GM21825 (cell line): ENCODE measurements around the gene CKAP2.
"Not testable (repeated sequence)": the region's sequence is repeated elsewhere in the genome, so short reads cannot be mapped to it uniquely, and the experiment has no call there.

Experiments
- ATAC-seq: cut with Tn5 transposase; IDR thresholded peaks from one replicate; pipeline ENCODE4 v1.9.1; 2021; ENCODE audit warnings: mild to moderate bottlenecking, moderate library complexity; ENCODE audit not compliant: unreplicated experiment

The CKAP2 gene

DNA sequence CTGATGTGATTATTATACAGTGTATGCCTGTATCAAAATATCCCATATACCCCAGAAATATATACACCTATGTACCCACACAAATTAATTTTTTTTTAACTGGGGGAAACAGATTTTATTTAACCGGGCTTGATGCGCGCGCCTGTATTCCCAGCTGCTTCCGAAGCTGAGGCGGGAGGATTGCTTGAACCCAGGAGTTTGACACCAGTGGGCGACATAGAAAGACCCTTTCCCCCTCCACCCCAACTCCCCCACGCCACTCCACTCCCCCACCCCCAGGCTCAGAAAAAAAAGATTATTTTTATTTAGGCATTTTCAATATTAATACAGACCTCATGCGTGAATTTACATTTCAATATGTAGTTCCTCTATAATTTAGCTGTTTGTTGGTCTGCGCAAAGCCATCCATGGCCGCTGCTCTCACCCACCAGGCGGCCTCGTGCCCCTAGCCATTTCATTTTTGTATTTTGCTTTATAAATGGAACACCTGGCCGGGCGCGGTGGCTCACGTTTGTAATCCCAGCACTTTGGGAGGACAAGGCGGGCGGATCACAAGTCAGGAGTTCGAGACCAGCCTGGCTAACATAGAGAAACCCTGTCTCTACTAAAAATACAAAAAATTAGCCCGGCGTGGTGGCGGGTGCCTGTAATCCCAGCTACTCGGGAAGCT, 4.0 kb upstream of the CKAP2 start:
- ATAC-seq: no peak

DNA sequence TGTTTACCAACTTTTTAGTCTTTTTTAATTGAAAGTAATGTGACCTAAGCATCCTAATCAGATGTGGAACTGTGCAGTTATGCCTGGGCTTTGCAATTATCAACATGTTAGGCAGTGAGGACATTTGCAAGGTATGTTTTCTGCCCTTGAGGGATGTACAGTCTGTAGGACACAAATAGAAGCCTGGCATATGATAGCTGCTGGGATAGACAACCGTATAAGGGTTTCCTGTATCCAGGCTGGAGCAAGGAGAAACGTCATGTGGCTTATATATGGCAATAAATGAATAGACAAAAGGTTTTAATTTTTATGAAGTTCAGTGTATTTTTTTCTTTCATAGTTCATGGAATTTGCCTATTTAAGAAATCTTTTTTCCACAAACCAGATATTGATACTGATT, 2.8 kb upstream of the CKAP2 start:
- ATAC-seq: no peak

DNA sequence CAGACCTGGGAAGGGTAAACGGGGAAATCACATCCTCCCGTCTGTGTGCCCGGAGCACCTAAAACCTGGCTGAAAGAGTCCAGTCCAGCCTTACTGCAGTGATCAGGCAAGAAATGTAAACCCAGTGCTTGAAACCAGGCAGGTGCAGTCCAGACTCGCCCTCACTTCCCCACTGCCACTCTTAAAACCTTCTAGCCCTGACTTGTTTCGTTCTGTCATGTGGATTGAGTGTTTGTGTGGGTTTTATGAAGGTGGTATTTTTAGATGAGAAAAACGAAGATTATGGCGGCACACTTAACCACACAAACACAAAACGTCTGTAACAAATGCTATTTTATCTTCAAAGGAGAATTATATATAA, 839 bp upstream of the CKAP2 start:
- ATAC-seq: no peak

DNA sequence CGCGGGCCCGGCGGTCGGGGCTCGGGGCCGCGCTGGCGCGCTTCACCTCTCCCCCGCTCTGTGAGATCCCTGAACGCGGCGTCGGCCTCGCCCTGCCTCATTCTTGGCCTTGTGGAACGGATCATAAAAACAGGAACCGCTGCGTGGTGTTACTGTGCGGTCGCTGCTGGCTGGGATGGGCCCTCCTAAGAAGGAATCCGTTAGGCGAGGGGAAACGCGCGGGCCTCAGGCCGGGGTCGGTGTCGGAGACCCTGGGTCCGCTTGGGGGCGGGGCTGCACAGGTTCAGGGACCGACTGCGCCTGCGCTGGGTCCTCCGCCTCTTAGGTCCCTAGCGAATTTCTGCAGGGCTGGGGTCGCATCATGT, 381 bp downstream of the CKAP2 start:
- peak; percentile 35 for ATAC-seq

DNA sequence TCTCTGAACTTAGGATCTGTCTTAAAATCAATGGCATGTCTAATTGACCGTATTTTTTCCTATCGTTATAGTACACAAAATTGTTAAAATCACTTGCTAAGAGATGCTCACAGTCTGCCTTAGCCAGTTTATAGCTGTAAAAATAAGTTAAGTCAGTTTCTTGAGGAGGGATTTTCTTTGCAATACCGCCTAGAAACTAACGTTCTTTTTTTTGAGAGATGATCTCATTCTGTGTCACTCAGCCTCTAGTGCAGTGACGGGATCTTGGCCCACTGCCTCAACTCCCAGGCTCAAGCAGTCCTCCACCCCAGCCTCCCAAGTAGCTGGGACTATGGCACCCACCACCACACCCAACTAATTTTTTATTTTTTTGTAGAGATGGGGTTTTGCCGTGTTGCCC, 4.4 kb downstream of the CKAP2 start:
- ATAC-seq: no peak

DNA sequence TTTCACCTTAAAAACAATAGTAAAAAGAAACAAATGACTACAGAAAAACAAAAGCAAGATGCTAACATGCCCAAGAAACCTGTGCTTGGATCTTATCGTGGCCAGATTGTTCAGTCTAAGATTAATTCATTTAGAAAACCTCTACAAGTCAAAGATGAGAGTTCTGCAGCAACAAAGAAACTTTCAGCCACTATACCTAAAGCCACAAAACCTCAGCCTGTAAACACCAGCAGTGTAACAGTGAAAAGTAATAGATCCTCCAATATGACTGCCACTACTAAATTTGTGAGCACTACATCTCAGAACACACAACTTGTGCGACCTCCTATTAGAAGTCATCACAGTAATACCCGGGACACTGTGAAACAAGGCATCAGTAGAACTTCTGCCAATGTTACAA, 6.0 kb downstream of the CKAP2 start:
- ATAC-seq: no peak

DNA sequence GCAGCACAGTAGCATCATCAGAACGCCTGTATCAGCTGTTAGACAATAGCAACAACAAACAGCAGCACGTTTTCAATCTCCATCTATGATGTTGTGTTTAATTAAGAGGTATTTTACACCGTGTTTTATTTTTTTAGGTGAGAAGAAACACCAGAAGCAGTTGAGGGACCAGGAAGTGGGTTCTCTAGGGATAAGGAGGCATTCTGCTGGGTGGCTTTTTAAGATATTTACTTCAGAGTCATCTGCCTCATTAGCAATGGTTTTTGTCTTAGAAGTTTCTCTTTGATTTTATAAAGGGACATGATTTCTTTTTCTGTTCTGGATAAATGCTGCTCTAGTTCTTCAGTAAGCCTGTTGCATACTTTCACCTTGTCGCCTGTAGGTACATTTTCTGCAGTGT, 8.2 kb downstream of the CKAP2 start:
- ATAC-seq: no peak

DNA sequence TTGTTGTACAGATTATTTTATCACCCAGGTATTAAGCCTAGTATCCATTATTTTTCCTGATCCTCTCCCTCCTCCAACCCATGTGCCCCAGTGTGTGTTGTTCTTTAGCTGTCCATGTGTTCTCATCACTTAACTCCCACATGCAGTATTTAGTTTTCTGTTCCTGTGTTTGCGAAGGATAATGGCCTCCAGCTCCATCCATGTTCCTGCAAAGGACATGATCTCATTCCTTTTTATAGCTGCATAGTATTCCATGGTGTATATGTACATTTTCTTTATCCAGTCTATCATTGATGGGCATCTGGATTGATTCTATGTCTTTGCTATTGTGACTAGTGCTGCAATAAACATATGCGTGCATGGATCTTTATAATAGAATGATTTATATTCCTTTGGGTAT, 13.2 kb downstream of the CKAP2 start:
- not testable (repeated sequence) for ATAC-seq

DNA sequence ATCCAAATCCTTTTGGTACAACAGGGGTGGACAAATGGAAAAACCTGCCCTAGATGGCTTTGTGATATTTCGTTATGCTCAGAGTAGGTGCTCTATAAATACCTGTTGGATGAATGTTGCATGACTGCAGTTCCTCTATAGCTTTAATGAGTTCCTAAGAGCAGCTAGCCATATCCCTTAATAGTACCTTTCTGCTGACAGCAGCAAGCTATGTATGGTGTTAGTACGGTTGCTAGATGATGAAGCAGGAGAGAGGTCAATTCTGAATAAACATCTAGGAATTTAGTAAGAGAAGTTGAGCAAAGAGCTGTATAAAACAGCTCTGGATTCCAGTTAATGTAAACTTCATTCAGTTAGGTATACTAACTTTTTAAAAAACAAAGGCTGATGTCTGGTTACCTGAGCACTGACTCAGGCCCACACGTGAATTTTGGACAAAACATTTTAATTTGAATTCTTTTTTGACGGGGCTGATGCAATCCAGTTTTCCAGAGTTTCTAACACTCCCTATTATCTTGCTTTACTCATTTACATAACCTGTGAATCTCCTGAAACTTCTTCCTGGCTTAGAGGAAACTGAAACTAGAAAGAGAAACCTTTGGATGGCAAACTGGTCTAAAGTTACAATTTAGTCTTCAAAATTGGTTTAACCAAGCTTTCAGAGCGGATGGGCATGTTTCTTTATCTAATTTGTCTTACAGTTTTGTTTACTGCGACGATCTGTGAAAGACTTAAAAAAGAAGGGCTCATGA, 25.6 kb downstream of the CKAP2 start:
- not testable (repeated sequence) for ATAC-seq

DNA sequence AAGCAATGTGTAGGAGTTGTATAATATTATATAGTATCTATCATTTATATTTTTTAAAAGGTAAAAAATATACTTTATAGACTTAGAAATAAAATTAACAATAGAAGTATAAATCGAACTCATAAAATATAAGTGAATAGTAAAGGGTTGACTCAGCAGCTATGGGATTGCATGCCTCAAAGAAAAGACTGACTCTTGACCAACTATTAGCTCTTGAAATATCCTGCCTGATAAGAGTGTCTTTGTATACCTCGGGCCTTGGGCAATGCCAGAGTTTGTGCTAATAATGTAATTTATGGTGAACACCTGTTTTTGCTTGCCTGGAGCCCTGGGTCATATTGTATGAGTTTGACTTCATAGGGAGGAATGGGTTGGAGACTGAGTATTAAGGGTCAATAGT, 31.8 kb downstream of the CKAP2 start:
- not testable (repeated sequence) for ATAC-seq

DNA sequence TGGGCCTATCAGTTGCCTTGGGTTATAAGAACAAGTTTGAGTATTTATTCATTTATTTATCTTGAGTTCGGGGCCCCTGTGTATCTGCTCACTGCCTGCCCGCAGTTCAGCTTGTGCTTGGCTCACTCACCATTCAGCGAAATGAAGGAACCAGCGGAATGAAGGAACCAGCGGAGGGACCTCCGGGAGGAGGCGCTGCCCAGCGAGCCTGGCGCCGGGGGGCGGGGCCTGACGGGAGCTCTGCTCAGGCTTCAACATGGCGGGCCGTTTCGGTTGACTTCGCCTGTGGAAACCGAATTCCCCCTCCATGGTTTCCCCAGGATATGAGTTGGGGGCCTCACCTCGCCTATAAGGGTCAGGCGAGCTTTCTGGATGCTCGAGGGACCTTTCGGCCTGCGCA, 33.5 kb downstream of the CKAP2 start:
- ATAC-seq: not testable (repeated sequence)

DNA sequence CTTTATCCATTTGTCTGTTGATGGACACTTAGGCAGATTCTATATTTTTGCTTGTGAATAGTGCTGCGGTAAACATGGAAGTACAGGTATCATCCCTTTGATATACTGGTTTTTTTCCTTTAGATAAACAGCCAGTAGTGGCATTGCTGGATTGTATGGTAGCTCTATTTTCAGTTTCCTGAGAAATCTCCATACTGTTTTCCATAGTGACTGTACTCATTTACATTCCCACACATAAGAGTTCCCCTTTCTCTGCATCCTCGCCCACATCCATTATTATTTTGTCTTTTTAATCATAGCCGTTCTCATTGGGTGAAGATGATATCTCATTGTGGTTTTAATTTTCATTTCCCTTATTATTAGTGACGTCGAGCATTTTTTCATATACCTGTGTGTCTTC, 35.7 kb downstream of the CKAP2 start:
- not testable (repeated sequence) for ATAC-seq

DNA sequence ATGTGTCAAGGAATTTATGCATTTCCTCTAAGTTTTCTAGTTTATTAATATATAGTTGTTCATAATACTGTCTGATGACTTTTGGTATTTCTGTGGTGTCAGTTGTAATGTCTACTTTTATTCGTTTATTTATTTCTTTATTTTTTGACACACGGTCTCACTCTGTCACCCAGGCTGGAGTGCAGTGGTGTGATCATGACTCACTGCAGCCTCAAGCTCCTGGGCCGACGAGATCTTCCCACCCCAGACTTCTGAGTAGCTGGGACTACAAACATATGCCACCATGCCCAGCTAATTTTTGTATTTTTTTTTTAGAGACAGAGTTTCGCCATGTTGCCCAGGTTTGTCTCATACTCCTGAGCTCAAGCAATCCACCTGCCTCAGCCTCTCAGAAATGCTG, 39.0 kb downstream of the CKAP2 start:
- ATAC-seq: not testable (repeated sequence)

DNA sequence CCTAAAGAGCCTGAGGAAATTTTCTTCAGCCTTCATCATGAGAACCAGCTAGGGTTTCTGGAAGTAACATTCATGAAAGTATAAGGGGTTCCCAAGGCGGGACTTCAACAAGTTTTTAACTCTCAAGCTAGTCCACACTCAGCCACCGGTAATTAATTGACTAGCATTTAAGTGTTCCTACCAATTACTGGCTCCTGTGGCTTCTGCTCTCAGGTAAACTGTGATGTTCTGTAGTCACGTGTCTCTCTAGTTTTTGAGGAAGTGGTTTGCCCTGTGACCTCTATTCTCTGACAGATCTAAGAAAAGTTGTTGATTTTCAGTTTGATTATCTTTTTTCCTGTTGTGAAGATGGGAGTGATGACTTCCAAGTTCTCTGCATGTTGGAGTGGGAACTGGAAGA, 42.7 kb downstream of the CKAP2 start:
- ATAC-seq: not testable (repeated sequence)

DNA sequence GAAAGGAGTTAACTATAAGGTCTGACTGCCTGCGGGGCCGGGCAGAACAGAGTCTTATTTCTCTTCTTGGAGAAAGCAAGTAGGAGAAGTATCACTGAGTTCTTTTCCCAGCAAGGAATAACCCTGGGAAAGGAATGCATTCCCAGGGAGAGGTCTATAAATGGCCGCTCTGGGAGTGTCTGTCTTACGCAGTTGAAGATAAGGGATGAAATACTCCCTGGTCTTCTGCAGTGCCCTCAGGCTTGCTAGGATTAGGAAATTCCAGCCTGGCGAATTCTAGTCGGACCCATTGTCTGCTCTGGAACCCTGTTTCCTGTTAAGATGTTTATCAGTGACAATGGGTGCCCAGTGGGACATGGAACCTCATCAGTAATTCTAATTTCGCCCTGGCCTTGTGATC, 47.0 kb downstream of the CKAP2 start:
- ATAC-seq: not testable (repeated sequence)

DNA sequence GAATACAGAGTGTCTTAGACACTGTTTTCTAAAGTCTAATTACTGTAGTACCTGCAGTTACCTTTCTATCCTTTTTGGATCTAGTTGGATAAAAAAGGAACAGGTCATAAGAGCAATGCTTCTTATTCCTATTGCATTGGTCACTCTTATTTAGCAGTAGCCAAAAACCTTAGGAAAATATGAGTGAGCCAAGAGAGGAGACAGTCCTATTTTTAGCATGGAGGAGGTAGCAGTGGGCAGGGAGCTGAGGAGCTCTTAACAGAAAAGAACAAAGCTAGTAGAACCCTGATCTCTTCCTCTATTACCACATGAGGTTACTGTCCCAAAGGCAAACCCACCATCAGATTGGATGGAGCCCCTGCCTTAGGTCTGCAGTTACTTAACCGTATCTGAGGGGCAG, 50.6 kb downstream of the CKAP2 start:
- not testable (repeated sequence) for ATAC-seq

DNA sequence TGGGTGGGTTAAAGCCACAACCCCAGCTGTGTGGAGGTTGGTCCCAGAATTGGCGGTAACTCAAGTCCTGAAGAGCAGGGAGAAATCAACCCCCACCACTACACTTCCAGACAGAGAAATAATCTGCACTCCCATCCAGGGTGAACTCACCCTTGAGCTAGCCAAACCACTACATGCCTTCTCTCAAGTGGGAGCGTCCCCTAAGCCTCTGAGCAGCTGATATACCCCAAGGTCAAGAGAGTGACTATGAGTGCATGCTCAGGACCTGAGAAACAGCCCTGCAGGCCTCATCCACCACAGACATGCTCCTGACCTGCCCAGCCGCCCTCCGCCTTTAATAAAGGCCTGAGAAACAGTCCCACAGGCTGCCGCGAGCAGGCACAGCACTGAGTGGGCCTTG, 54.3 kb downstream of the CKAP2 start:
- ATAC-seq: not testable (repeated sequence)

DNA sequence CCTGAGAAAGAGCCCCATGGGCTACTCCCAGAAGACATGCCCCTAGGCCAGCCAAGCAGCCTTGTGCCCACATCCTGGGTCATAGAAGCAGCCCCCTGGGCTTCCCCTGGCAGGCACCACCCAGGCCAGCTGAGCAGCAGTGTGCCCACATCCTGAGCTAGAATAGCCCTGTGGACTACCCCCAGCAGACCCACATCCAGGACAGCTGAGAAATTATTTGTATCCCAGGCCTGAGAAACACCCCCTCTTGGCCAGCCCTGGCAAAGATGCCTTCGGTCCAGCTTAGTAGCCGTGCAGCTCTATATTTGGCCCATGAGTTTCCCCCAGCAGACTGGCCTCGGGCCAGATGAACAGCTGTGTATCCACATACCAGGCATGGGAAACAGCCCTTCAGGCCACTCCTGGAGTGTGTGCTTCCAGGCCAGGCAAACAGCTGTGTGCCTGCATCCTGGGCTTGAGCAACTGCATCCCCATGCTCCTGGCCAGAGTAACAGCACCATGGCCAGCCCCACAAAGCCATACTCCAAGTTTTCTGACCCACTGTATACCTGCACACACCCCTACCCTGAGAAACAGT, 55.0 kb downstream of the CKAP2 start:
- not testable (repeated sequence) for ATAC-seq

DNA sequence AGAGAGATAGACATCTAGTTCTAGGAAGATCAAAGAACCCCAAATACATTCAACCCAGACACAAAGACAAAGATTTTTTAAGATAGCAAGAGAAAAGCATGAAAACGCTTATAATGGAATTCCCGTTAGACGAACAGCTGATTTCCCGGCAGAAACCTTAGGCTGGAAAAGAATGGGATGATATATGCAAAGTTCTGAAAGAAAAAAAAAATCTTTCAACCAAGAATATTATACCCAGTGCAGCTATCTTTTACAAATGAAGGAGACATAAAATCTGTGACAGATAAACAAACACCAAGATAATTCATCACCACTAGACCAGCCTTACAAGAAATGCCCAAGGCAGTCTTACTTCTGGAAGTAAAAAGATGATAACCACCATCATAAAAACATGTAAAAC, 56.3 kb downstream of the CKAP2 start:
- ATAC-seq: not testable (repeated sequence)

DNA sequence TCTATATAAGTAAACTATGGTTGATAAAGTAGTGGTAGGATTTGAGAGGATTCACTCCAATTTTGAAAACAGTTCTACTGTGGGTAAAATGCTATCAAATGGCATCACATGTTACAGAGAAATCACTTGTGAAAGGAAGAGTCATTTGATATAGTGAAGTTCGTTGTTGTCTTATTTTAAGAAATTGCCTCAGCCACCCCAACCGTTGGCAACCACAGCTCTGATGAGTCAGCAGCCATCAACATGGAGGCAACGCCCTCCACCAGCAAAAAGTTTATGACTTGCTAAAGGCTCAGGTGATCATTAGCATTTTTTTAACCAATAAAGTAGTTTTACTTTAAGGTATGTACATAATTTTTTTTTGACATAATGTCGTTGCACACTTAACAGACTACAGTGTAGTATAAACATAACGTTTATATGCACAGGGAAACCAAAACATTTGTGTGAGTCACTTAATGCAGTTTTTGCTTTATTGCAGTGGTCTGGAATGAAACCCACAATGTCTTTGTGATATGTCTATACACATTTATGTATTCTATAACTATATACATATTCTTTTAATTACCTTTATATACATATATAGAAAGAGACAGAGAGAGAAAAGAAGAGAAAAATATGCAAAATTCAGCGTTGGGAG, 58.8 kb downstream of the CKAP2 start:
- ATAC-seq: not testable (repeated sequence)

DNA sequence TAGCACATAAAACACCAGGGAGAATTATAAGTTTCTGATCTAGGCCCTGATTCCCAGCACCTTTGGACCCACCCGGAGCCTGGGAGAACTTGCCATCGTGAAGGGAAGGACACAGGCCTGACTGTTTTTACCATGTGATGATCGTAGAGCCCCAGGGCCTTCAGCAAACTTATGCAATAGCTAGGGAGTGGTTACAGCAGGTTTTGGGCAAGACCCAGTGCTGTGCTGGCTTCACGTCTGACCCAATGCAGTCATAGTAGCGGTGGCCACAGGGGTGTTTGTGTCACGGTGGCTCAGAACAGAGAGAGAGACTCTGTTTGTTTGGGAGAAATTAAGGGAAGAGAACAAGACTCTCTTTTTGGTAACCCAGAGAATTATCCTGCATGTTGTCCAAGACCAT, 68.0 kb downstream of the CKAP2 start:
- not testable (repeated sequence) for ATAC-seq
